NCI-H69 (cell line): ENCODE data around the gene RGS16.
A peak's percentile ranks its signal among the peaks of the same experiment; 100 is the strongest.

Source experiments
- DNase-seq: peaks from one replicate; lab custom pipeline; 2025; lab: John Stamatoyannopoulos, UW

RGS16 gene

DNA sequence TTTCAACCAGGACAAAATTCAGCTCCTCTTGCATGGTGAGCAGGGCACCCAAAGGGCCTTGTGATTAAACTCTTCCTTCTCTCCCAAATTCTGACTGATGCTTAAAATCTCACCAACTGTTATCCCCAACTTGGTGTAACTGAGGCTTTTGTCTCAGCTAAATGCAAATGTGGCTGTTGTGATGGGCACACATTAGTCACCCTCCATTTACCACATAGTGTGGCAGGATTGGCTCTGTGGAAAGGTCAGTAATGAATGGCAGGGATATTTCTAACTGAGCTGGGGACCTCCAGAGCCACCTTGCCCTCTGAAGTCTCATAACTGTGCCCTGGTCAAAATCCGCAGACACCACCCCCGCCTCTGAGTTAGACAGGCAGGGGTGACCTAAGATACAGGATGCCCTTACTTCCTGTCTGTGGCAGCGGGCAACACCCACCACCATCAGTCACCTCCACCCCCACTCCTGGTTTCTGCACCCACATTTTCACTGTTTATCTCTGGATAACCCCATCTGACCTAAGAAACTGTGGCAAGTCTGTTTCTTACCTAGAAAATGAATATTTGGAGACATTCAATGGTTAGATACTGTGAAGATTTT, 25.4 kb upstream of the RGS16 start:
- peak; percentile 53 for DNase-seq

DNA sequence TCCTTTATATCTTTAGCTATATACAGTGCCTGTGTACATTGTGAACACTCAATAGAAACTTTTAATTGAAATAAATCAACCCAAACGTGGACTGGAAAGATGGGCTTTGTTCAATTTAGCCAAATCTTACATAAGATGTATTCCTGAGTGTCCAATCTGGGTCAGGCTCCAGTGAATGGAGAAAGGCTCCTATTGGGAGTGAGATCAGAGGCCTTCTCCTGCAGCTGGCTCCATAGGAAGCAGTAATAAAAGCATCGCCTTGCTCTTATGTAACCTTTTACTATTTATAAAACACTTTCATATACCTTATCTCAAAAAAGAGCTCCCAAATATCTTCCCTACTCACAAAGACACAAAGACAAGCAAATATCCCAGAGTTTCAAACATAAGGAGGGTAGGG, 24.9 kb upstream of the RGS16 start:
- peak; percentile 30 for DNase-seq

DNA sequence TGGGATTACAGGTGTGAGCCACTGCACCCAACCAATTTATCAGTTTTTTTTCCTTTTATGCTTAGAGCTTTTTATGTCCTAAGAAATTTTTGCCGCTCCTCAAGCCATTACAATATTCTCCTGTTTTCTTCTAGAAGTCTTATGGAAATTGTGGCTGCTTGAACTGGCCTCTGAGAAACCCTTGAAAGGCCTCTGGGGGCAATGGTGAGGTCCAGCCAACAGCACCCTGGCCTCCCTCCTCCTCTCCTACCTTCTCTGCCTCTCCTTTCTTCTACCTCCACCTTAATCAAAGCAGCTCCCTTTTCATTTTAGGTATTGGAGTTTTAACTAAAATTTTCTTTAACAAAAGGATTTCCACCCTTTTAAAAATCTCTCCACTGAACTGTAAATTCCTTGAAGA, 24.5 kb upstream of the RGS16 start:
- peak; percentile 21 for DNase-seq

DNA sequence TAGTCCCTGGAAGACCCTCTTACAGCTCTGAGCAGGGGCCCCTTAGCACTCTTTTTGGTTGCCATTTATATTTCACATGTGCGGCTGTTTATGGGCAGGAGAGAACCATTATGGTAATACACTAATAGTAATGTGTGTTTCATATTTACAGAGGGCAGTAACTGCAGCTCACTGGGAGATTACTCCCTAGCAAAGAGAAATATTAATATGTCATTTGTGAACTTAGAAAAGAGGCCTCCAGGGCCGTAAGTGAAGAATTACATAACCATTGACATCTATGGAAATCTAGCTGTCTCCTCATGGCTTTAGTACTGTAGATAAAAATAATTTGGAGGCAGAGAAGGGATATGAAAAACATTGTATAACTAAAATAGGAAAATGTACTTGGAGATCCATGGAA, 23.4 kb upstream of the RGS16 start:
- no peak for DNase-seq

DNA sequence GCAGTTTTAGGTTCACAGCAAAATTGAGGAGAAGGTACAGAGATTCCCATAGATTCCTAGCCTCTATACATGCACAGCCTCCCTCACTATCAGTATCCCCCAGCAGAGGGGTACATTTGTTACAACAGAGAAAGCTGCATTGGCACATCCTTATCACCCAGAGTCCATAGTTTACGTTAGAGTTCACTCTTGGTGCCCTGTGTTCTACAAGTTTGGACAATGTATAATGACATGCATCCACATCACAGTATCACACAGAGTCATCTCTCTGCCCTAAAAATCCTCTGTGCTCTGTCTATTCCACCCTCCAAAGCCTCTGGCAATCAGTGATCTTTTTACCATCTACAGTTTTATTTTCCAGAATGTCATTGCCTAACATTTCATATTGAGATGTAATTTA, 22.3 kb upstream of the RGS16 start:
- no peak for DNase-seq

DNA sequence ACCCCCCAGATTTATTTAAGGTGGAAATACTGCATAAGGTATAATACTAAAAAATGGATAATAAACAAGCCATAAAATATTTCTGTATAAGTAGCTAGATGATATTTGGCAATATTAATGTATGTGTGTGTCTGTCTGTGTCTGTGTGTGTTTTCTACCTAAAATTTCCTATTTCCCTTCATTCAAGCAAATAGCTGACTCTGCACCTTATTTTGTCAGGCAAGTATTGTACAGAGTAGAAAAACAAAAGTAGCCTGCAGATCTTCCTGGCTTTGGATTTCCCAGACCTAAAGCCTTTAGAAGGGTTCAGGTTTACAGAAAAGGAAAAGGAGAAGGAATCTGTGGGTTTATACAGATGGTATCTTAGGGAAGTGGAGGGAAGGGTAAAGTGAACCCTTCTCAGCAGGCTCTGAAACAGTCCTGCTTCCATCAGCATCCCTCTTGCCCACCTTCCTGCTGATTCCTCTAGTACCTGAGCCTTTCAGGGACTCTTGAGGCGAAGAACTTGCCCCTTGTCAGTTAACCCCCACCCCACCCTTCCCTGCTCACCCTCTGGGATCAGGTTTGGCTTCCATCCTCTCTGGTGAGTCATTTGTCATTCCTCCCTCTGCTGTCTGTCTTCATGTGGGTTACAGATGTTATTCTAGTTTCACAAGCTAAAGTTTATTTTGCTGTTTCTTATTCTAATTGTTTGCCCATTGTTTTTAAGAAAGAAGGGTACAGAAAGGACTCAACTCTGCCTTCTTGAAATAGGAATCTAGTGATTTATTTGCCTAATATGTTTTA, 21.7 kb upstream of the RGS16 start:
- DNase-seq: peak; percentile 36

DNA sequence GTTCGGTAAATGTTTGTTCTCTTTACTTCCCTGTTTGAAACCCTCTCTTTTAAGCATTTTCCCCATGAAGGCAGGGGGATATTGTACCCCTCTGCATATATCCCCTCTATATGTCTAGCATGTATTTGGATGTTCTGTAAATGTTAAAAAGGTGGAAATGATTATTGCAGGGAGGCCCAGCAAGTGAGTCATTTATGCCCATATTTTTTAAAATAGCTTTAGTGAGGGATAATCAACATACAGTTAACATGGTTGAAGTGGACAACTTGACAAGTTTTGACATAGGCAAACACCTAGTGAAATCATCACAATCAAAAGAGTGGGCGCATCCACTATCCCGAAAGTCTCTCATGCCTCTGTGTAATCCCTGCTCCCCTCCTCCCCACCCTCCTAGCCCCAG, 20.8 kb upstream of the RGS16 start:
- DNase-seq: no peak

DNA sequence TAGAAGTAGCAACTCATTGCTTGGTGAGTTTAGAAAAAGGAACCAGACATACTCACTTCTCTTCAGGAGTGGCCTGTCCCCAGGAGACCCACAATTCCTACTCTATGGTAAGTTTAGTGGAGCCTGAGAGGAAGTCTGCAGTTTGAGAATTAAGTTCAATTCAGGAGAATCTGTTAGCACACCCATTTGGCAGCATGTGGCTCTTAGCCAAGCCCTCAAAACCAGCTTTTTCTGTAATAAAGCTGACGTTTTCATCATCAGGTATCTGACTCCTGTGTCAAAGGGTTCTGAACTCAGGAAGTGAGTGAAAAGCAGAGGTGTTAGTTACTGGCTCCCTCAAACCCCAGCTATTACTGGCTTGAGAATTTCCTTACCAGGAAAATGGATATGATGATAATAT, 20.4 kb upstream of the RGS16 start:
- DNase-seq: peak; percentile 30

DNA sequence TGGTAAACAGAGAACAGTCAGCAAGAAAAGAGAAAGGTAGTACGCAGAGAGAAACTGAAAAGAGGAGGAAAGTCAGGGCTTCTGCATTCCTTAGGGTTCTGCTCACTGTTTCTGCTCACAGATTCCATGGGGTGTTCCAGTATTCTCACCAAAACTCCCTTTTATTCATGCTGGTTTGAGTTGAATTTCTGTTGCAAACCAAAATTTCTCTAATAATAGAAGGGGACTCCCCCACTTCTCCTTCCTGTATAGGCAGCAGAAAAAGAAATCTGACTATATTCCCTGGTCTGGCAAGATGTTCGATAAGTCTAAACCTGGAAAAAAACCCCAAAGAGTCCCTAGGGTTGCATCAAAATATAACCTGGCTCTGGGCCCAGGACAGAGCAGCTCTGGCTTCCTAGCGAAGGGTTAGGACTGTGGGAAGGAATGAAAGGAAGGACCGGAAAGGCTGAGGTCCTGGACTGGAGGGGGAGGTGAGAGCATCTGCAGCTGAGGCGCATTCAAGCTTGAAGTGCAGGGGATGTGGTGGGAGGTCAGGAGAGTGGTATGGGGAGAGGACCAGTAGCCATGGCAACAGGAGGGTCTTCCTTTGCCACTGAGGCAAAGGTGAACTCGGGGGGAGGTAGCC, 18.8 kb upstream of the RGS16 start:
- DNase-seq: no peak

DNA sequence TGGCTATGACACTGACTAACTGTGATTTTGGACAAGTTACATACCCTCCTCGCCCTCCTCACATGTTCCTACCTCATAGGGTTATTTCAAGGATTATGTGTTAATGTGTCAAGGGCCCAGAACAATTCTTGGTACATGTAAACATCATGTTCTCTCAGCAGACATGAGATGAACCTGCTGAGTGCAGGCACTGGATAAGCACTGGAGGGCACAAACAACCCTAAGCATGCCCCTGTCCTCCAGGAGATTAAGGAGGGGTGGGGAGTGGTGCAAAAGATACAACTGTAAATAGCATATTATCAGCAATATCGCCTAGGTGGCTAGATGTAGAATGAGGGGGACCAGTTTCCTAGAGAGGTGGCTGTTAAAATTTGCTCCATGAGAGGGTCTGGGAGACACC, 17.7 kb upstream of the RGS16 start:
- no peak for DNase-seq

DNA sequence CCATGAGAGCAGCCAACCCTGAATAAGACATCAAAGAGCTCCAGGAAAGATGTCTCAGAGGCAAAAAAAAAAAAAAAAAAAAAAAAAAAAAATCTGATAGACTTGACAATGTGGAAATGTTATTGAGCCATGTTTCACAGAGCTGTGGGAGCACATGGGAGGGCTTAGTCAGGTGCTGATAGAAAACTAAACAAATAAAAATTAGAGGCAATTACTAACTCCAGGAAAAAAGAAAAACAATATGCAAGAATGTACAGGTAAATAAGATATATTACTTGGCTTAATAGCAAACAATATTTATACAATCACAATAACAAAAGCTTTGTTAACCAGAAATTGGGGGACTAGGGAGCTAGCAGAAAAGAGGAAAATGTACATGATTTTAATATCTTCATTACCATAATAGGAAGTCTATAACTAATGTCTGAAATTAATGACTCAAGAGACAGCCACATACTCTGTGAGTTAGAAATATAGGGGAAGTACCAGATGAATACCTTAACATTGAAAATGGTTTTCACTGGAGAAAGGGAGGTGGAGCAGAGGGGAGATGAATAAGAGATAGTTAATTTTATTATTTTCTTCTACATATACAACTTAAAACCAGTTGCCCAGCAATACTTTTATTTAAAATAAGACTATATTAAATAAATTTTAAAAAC, 16.9 kb upstream of the RGS16 start:
- DNase-seq: no peak

DNA sequence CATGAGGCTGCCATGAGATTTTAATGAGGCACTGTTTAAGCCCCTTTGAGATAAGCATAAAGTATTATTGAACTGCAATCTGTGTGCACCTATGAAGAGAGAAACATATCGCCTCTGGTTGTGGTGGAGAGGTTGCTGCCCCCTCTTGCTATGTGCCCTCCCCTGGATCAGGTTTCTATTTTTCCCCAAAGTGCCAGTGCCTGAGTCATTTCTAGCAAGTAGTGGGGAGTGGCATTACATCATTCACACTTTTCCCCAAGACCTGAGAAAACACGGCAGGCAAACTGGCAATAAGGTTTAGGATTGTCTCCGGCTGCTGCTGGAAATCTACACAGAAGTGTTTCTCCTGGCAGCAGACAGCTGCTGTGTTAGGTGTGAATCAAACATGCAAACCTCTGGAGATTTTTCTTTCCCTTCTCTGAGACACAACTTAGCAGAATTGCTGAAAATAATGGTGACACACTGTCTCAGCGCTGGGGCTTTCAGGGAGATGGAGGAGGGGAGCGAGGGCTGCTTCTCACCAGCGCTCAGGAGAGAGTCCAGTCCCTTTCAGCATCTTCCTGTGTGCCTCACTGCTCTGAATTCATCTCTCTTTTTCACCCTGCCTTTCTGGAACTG, 13.7 kb upstream of the RGS16 start:
- DNase-seq: peak; percentile 88

DNA sequence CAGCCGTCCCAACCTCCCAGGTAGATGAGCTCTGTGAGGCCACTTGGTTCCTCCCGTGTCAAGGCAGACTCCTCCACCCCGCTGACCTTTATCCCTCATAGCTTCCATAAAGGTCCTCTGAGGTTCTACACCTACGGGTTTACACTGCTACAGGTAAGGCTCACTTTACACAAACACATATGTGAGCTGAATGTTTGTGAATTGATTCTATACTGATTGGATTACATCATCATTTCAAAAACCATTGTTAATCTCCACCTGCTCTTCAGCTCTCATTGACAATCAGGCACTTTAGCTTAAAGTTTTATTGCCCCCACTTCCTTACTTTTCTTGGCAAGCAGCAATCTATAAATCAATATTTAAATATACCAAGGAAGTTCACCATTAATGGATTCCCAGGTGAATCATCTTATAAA, 12.8 kb upstream of the RGS16 start:
- DNase-seq: peak; percentile 83

DNA sequence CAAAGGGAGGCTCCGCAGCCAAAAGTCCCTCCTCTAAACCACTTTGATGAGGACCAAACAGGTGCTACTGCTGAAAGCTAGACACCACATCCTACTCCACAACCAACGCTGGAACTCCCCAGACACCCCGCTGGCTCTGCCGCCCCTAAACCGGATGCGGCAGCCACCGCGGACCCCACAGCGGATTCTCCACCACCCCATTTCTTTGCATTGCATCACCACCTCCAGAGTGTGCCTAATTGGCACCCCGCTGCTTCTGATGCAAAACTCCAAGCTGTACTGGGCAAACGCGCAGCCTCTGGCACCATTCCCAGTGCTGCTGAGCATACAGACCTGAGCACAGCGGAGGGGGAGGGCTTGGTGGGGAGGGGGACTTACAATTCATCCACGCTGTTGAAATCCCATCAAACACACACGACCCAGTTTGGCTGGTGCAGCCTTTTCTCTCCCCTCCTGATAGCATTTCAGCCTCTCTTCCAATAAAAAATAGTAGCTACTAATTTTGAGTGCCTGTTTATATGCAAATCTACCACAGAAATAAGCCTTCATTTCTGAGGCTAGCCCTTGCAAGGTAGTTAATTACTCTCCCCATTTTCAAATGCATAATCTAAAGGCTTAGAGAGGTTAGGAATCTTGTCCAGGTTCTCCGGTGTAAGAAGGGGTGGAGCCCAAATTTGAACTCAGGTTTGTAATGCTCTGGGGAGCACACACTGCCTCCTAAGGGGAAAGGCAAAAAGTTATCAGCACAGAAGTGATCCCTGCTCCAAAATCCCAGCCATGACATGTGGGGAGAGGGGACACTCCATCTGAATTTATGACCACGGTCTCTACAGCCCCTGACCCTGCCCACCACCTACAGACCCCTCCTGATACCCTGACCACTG, 12.2 kb upstream of the RGS16 start:
- DNase-seq: peak; percentile 100

DNA sequence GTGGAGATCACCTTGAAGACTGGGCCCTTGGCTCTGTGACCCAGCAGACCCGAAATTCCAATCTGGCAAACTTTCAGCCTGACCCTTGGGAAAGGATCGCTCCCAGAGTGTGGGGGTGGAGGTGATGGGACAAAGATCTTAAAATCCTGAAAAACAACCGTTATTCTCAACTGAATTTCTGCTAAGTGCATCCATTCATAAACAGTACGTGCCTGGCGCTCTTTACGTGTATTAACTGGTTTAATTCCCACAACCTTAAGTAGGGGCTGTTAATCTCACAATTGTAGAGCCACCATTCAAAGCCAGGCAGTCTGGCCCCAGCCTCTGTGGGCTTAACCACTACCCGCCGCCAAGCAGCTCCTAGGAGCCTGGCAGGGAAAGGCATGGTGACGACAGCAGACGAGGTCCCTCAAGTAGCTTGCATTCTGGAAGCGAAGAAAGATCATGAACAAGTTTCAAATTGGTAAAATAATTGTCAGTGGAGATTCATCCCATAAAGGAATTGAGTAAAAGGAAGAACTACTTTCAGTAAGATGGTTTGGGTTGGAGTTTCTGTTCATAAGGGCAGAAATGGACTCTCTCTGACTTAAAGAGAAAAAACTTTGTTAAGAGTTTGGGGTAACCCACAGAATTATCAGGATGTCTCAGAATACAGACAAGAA, 11.4 kb upstream of the RGS16 start:
- DNase-seq: peak; percentile 88

DNA sequence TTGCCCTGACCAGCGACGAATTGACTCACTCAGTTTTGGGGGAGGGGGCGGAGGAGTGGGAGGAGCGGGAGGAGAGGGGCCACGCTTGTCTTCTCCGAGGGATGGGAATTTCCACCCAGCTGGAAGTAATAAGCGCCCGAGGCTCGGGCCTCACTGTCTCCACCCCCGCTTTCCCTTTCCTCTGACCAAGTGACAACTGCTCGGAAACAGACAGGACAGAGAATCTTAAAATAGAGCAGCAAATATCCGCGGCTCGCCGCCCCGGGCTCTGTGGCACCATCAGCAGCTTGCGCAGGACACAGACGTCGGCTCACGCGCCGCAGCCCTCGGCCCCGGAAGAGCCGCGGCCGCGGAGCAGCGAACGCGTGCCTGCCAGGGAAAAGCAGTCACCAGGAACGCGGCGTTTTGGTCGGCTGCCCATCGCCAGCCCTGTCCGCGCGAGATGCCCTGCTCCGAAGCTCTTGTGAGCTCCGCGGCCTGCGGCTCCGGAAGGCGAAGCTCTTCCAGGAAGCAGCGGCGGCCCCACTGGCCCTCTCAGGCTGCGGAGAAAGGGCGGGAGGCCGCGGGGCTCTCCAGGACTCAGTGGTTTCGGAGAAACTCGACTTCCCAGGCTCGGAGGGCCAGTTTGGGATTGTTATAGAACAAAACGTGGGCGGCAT, 10.7 kb upstream of the RGS16 start:
- peak; percentile 97 for DNase-seq

DNA sequence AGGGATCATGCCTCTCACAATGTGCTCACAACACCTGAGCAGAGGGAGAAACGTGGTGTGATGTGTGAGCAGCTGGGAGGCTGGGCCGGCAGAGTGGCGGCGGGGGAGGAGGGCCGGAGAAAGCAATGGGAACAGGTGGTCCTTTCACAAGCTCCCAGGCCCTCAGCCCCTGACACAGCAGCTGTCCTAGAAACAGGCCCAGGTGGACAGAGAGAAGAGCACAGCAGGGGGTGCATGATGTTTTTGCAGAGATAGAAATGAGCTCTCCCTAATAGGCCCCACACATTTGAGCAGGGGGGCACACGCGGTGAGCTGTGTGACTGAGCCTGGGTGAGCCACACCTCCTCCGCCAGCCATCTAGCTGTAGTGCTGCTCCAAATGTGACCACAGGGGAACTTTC, 7.6 kb upstream of the RGS16 start:
- DNase-seq: peak; percentile 100

DNA sequence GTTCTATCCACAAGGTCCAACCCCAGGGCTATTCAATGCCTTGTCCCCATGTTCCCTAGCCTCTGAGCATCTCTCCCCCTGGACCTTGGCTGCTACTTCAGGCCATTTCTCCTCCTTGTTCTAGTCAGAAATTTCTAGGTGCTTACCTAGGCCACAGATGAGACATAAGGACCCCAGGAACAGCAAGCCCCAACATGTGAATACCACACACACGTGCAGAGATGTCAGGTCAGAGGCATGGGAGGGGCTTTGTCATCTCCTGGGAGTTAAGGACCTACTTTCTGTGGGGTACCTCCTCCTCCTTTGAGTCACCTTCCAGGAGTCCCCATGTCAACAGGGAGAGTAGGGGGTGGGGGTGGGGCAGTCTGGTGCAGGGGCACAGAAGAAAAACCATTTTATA, 7.1 kb upstream of the RGS16 start:
- peak; percentile 95 for DNase-seq

DNA sequence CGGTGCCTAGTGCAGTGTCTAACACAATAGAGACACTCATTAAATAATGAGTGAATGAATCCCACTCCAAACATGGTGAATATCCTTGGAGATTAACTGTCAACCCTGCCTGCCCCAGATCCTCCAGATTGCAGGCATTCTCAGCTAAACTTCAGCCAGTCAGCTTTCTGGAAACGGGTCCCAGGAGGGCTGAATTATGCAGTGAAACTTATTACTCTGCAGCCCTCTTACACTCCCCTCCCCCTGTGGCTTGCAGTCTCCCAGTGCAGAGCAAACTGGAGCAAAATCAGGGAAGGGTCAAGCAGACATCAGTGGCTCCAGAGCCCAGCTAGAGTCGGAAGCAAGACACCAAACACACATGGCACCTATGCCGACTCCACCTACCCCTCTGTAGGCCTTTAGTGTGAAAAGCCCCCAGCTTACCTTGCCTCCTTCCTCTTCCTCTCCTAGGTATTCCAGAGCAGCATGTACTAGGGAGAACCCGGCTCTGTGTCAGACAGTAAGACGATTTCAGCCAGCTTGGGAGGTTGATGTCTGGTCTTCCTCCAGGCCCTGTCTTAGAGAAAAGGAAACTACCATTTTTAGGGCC, 6.5 kb upstream of the RGS16 start:
- peak; percentile 83 for DNase-seq
